D341Med (cell line): ENCODE results near the gene TUBGCP3.

Source experiments
- DNase-seq: peaks from one replicate; pipeline ENCODE4 v3.0.0; 2012; ENCODE audit warnings: low spot score

TUBGCP3 gene

GRCh38 chr13:112441779-112442310 lies 146.1 kb downstream of the TUBGCP3 start:
- DNase-seq = no peak

- DNase-seq = no peak
These were observed 146.7 kb downstream of the TUBGCP3 start for GRCh38 chr13:112441226-112441625.

- no peak for DNase-seq
These were observed 149.4 kb downstream of the TUBGCP3 start for GRCh38 chr13:112438515-112438914.

- DNase-seq = no peak
These were observed 149.9 kb downstream of the TUBGCP3 start for GRCh38 chr13:112438094-112438493.

GRCh38 chr13:112435973-112436372 lies 152.0 kb downstream of the TUBGCP3 start:
- DNase-seq = no peak
